Subcutaneous adipose tissue (tissue), 4 donors: ENCODE results near the gene CHST8. TPM values are rescaled to one million over a fixed set of nuclear protein-coding genes. Genes with fewer than 3 reads are reported as not detected.

Source experiments
- CTCF ChIP-seq: fragments of 450-650 bp; IDR thresholded peaks from one replicate; pipeline ENCODE4 v1.5.1; 2016; ENCODE audit warnings: low read depth, mild to moderate bottlenecking, control low read depth, antibody characterized with exemption, moderate library complexity
- total RNA-seq, 4 donors: library from RNA; depleted of rRNA; stranded (reverse); fragments of >200 nt; gene quantifications; one replicate each; pipeline ENCODE4 v1.1.0, GENCODE V29; 2016

CHST8 gene
- total RNA-seq, 4 donors from 2014 or later = 0.49 to 4.0 (median 0.70) TPM

DNA sequence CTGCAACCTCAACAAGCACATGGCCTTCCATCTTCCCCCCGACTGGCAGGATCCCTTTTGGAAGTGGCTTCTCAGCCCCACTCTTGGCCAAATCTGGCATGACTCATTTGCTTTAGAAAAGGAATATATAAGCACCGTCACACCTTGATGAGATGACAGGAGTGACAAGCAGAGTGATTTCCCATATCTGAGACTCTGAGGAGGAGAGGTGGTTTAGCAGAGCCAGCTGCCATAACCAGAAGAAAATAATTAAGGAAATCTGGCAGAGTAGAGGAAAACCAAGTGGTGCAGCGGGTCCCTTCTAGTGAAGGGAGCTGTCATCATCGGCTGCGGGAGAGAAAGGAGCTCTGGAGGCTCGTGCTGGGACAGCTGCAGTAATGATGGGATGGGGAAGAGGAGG lies 147.5 kb downstream of the CHST8 start:
- TF ChIP-seq CTCF = no peak

GRCh38 chr19:33770107-33770506 lies 148.4 kb downstream of the CHST8 start:
- TF ChIP-seq CTCF = no peak

GRCh38 chr19:33771384-33772101 lies 149.8 kb downstream of the CHST8 start:
- TF ChIP-seq CTCF = no peak

- TF ChIP-seq CTCF = no peak
Observed at GRCh38 chr19:33772102-33772857, 150.5 kb downstream of the CHST8 start.

- TF ChIP-seq CTCF = no peak
Observed at GRCh38 chr19:33772858-33773180, 151.1 kb downstream of the CHST8 start.

DNA sequence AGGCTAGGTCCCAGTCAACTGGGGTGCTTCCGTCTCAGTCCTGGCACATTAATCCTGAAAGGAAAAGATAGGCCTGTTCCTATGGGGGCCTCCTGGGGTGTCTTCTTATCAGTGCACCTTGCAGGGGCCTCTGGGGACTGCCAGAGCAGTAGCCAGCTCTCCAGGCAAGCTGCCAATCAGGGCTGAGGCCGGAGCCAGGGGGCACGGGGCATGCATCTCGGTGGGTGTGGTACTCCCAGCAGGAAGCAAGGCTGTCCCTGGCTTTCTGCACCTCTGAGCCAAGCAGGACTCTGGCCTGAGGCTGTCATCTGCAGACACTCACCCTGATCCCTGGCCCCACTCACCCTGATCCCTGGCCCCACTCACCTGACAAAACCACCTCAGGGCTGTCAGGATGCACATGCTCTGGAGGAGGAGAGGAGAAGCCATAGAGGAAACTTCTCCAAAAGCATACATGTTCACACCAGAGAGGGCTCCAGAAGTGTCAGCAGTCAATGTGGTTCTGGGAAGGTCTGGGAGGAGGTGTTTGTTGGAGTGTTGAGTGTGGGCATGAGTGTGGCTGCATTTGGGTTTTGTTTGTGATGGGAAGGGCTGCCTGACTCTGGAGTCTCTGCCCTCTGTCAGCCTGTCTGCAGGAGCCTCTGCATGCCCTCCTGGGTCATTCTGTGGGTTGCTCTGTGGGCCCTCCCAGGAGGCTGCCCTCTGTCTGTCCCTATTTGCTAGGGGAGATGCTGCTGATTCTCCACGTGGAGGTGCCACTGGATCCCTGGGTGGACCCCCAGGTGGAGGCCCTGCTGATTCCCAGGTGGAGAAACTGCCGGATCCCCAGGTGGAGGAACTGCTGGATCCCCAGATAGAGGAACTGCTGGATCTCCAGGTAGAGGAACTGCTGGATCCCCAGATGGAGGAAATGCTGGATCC lies 152.2 kb downstream of the CHST8 start:
- no peak for TF ChIP-seq CTCF

GRCh38 chr19:33774751-33775150 lies 153.0 kb downstream of the CHST8 start:
- TF ChIP-seq CTCF = no peak
